ENCODE data around the gene FMNL2.

- TF ChIP-seq CTCF (conservative IDR thresholded peaks at IDR 0.05; ENCODE audit: low read depth, low read length): no peak
- TF ChIP-seq CHD1 (IDR thresholded peaks at IDR 0.05; ENCODE audit: low read depth, low read length): no peak
- no peak for TF ChIP-seq POLR2A (IDR thresholded peaks at IDR 0.05; ENCODE audit: low read depth, low read length)
- no peak for TF ChIP-seq RFX5 (IDR thresholded peaks at IDR 0.05; ENCODE audit: low read depth, low read length)
- TF ChIP-seq CEBPB (IDR thresholded peaks at IDR 0.05; ENCODE audit: low read depth, low read length): no peak
- no peak for TF ChIP-seq RAD21 (IDR thresholded peaks at IDR 0.05; ENCODE audit: low read length)
- TF ChIP-seq ELK1 (IDR thresholded peaks at IDR 0.05; ENCODE audit: borderline replicate concordance, low read depth, low read length): no peak
- TF ChIP-seq MXI1 (IDR thresholded peaks at IDR 0.05; ENCODE audit: borderline replicate concordance, low read depth, low read length): no peak
- TF ChIP-seq FOS (IDR thresholded peaks at IDR 0.05; ENCODE audit: low read depth, low read length): no peak
- TF ChIP-seq USF2 (IDR thresholded peaks at IDR 0.05; ENCODE audit: low read depth, low read length): no peak
- no peak for TF ChIP-seq RCOR1 (IDR thresholded peaks at IDR 0.05; ENCODE audit: insufficient replicate concordance, low read length)
- TF ChIP-seq SMC3 (IDR thresholded peaks at IDR 0.05; ENCODE audit: low read depth, low read length): no peak
- no peak for TF ChIP-seq MAZ (IDR thresholded peaks at IDR 0.05; ENCODE audit: borderline replicate concordance, low read depth, low read length)
- no peak for TF ChIP-seq BHLHE40 (IDR thresholded peaks at IDR 0.05; ENCODE audit: low read depth, low read length)
Observed at GRCh38 chr2:152638590-152638989, 303.6 kb downstream of the FMNL2 start.

Measured in IMR-90 (cell line).